WTC11 (cell line): Measurements from ENCODE around the gene ELP2.

Source experiments
- CTCF ChIP-seq: fragments of 200-600 bp; IDR thresholded peaks from 2 replicates; pipeline ENCODE4 v1.8.0; 2022; ENCODE audit warnings: antibody characterized with exemption
- FOXK1 ChIP-seq: sonication (generic); formaldehyde crosslinking; IDR thresholded peaks from 2 replicates; pipeline ENCODE4 v1.8.0; 2022; ENCODE audit warnings: mild to moderate bottlenecking, moderate library complexity, missing genetic modification reagents
- ZBTB43 ChIP-seq: sonication (generic); formaldehyde crosslinking; IDR thresholded peaks from 2 replicates; pipeline ENCODE4 v1.8.1; 2023; ENCODE audit warnings: mild to moderate bottlenecking, missing genetic modification reagents
- TF ChIP-seq, protein P1 (sequence below): sonication (generic); formaldehyde crosslinking; IDR thresholded peaks from 2 replicates; pipeline ENCODE4 v1.8.0; 2022; ENCODE audit warnings: mild to moderate bottlenecking, missing genetic modification reagents

DNA sequence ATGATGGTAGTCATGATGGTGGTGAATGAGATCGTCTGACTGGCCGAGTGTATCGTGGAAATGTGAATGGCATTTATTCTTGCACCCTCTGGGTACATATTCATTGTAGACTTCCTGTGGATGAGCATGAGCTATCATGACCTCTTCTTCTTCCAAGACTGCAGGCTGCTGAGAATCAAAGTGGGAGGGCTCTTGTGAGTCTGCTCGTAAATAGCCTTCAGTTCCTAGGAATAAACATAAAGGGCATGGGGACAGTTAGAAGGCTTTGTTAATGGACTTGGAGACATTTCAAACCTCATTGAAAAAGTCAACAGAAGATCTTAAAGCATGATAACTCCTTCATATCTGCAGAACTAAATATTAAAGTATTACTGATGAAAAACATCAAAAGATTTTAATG is 15.4 kb upstream of the ELP2 start:
- no peak for TF ChIP-seq CTCF
- TF ChIP-seq, protein P1, sequence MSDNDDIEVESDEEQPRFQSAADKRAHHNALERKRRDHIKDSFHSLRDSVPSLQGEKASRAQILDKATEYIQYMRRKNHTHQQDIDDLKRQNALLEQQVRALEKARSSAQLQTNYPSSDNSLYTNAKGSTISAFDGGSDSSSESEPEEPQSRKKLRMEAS (CRISPR knock-in tag) = no peak
- TF ChIP-seq FOXK1 (CRISPR knock-in tag) = no peak
- no peak for TF ChIP-seq ZBTB43 (CRISPR knock-in tag)
